IMR-90 (cell line): ENCODE data around the gene MAP2K6. TPM values are rescaled to one million over a fixed set of nuclear protein-coding genes. Genes with fewer than 3 reads are reported as not detected.

ENCODE experiments used
- ATAC-seq: fragments of 200-7000 bp; cut with Tn5 transposase; 2 replicates; pipeline ENCODE4 v1.9.1; 2020; ENCODE audit warnings: low read depth, mild to moderate bottlenecking, moderate library complexity
- BruUV-seq: library from RNA; stranded (reverse); fragments of 400-500 nt; replicated peaks from 2 replicates; lab custom pipeline; 2021; lab: Mats Ljungman, UMichigan
- CTCF ChIA-PET: fragments of 300-600 bp; formaldehyde crosslinking; extraction: SDS; loops from one replicate; lab custom pipeline; 2021; ENCODE audit warnings: antibody characterized with exemption; lab: Yijun Ruan, JAX
- POLR2A ChIA-PET: fragments of 300-600 bp; sonication (Branson Sonifier 250); formaldehyde crosslinking; loops from one replicate; lab custom pipeline; 2022; ENCODE audit warnings: antibody characterized with exemption; ENCODE audit not compliant: unreplicated experiment; lab: Charles Lee
- DNase-seq: peaks from one replicate; pipeline ENCODE4 v3.0.0; 2013
- H2AFZ ChIP-seq: replicated peaks from 2 replicates; pipeline ENCODE3; 2013; ENCODE audit warnings: low read length, mild to moderate bottlenecking; ENCODE audit not compliant: poor library complexity
- H2AK5ac ChIP-seq: 2 replicates; pipeline ENCODE4 v1.6.1; 2013; ENCODE audit warnings: low read depth, low read length, inconsistent platforms
- H2AK9ac ChIP-seq: replicated peaks from 2 replicates; pipeline ENCODE3; 2013; ENCODE audit warnings: mild to moderate bottlenecking, low read depth, low read length, moderate library complexity; ENCODE audit not compliant: poor library complexity
- H2BK120ac ChIP-seq: 2 replicates; pipeline ENCODE4 v1.6.1; 2013; ENCODE audit warnings: low read depth, low read length, inconsistent platforms
- H2BK15ac ChIP-seq: 3 replicates; pipeline ENCODE4 v1.6.1; 2013; ENCODE audit warnings: low read depth, low read length, inconsistent platforms
- H2BK20ac ChIP-seq: 2 replicates; pipeline ENCODE4 v1.6.1; 2013; ENCODE audit warnings: low read depth, mild to moderate bottlenecking, inconsistent platforms, low read length, moderate library complexity
- H2BK5ac ChIP-seq: 2 replicates; pipeline ENCODE4 v1.6.1; 2013; ENCODE audit warnings: mild to moderate bottlenecking, low read depth, low read length, inconsistent platforms; ENCODE audit not compliant: poor library complexity, severe bottlenecking
- H3K14ac ChIP-seq: replicated peaks from 2 replicates; pipeline ENCODE4 v1.6.1; 2013; ENCODE audit warnings: low read depth, low read length, inconsistent platforms
- H3K18ac ChIP-seq: 2 replicates; pipeline ENCODE4 v1.6.1; 2013; ENCODE audit warnings: low read depth, low read length, control low read depth
- H3K23ac ChIP-seq: 2 replicates; pipeline ENCODE4 v1.6.1; 2013; ENCODE audit warnings: low read depth, low read length, inconsistent platforms
- H3K27ac ChIP-seq: 2 replicates; pipeline ENCODE4 v1.5.1; 2013; ENCODE audit warnings: mild to moderate bottlenecking, control low read depth, low read length; ENCODE audit not compliant: insufficient read depth
- H3K27me3 ChIP-seq: 2 replicates; pipeline ENCODE4 v1.6.1; 2013; ENCODE audit warnings: low read length; ENCODE audit not compliant: control insufficient read depth, insufficient read depth
- H3K36me3 ChIP-seq: 2 replicates; pipeline ENCODE4 v1.6.1; 2013; ENCODE audit warnings: low read length, mixed read lengths; ENCODE audit not compliant: control insufficient read depth, insufficient read depth
- H3K4ac ChIP-seq: 2 replicates; pipeline ENCODE4 v1.6.1; 2013; ENCODE audit warnings: low read depth, low read length, inconsistent platforms
- H3K4me1 ChIP-seq: 2 replicates; pipeline ENCODE4 v1.6.1; 2013; ENCODE audit warnings: low read length, mixed read lengths; ENCODE audit not compliant: control insufficient read depth, insufficient read depth
- H3K4me2 ChIP-seq: 2 replicates; pipeline ENCODE4 v1.6.1; 2013; ENCODE audit warnings: low read depth, mild to moderate bottlenecking, control low read depth, low read length, moderate library complexity
- H3K4me3 ChIP-seq: 2 replicates; pipeline ENCODE4 v1.5.1; 2013; ENCODE audit warnings: low read depth, mild to moderate bottlenecking, control low read depth, low read length, moderate library complexity; ENCODE audit not compliant: insufficient read depth
- H3K56ac ChIP-seq: 2 replicates; pipeline ENCODE4 v1.6.1; 2013; ENCODE audit warnings: low read length, inconsistent platforms; ENCODE audit not compliant: insufficient read depth; ENCODE audit errors: extremely low read depth
- H3K79me1 ChIP-seq, 2 experiments: 2 replicates each; pipeline ENCODE4 v1.6.1; 2013; ENCODE audit warnings: low read length in 2 of 2, inconsistent platforms in 1 of 2, low read depth in 1 of 2
- H3K9ac ChIP-seq: 2 replicates; pipeline ENCODE4 v1.6.1; 2013; ENCODE audit warnings: low read depth, low read length, control low read depth
- H3K9me1 ChIP-seq: 2 replicates; pipeline ENCODE4 v1.6.1; 2013; ENCODE audit warnings: low read length, inconsistent platforms; ENCODE audit not compliant: insufficient read depth
- H3K9me3 ChIP-seq: 2 replicates; pipeline ENCODE4 v1.6.1; 2013; ENCODE audit warnings: low read length; ENCODE audit not compliant: control insufficient read depth, insufficient read depth
- H4K20me1 ChIP-seq: 2 replicates; pipeline ENCODE4 v1.6.1; 2013; ENCODE audit warnings: low read length, inconsistent platforms; ENCODE audit not compliant: insufficient read depth
- H4K5ac ChIP-seq: 2 replicates; pipeline ENCODE4 v1.6.1; 2013; ENCODE audit warnings: mild to moderate bottlenecking, low read depth, low read length, control low read depth
- H4K8ac ChIP-seq, 2 experiments: 2 replicates each; pipeline ENCODE4 v1.6.1; 2013; ENCODE audit warnings: low read depth in 2 of 2, low read length in 2 of 2, control low read depth in 1 of 2, inconsistent platforms in 1 of 2
- H4K91ac ChIP-seq: 2 replicates; pipeline ENCODE4 v1.6.1; 2013; ENCODE audit warnings: low read depth, low read length, inconsistent platforms; ENCODE audit not compliant: insufficient read depth
- BHLHE40 ChIP-seq: fragments of 150-350 bp; IDR thresholded peaks from 2 replicates; pipeline ENCODE4 v1.6.1; 2016; ENCODE audit warnings: mild to moderate bottlenecking, low read depth, low read length
- CEBPB ChIP-seq: IDR thresholded peaks from 2 replicates; pipeline ENCODE4 v1.6.1; 2012; ENCODE audit warnings: low read depth, low read length, improper control_type of control experiment
- CHD1 ChIP-seq: IDR thresholded peaks from 2 replicates; pipeline ENCODE4 v1.6.1; 2012; ENCODE audit warnings: low read depth, low read length, improper control_type of control experiment
- ELK1 ChIP-seq: fragments of 150-350 bp; IDR thresholded peaks from 2 replicates; pipeline ENCODE4 v1.6.1; 2016; ENCODE audit warnings: low read depth, mild to moderate bottlenecking, low read length, moderate library complexity, borderline replicate concordance
- FOS ChIP-seq: fragments of 150-350 bp; IDR thresholded peaks from 2 replicates; pipeline ENCODE4 v1.6.1; 2016; ENCODE audit warnings: low read depth, low read length
- MAFK ChIP-seq: IDR thresholded peaks from 2 replicates; pipeline ENCODE4 v1.6.1; 2012; ENCODE audit warnings: low read depth, low read length, improper control_type of control experiment
- MXI1 ChIP-seq: IDR thresholded peaks from 2 replicates; pipeline ENCODE4 v1.6.1; 2012; ENCODE audit warnings: low read depth, mild to moderate bottlenecking, low read length, moderate library complexity, borderline replicate concordance
- NFE2L2 ChIP-seq: fragments of 150-350 bp; IDR thresholded peaks from 2 replicates; pipeline ENCODE4 v1.6.1; 2016; ENCODE audit warnings: low read depth, mild to moderate bottlenecking, low read length
- POLR2A ChIP-seq: IDR thresholded peaks from 2 replicates; pipeline ENCODE4 v1.6.1; 2012; ENCODE audit warnings: mild to moderate bottlenecking, low read depth, low read length
- RAD21 ChIP-seq: IDR thresholded peaks from 2 replicates; pipeline ENCODE4 v1.6.1; 2012; ENCODE audit warnings: low read length, improper control_type of control experiment
- RCOR1 ChIP-seq: IDR thresholded peaks from 2 replicates; pipeline ENCODE4 v1.6.1; 2012; ENCODE audit warnings: mild to moderate bottlenecking, low read length, improper control_type of control experiment; ENCODE audit not compliant: insufficient replicate concordance
- RFX5 ChIP-seq: IDR thresholded peaks from 2 replicates; pipeline ENCODE4 v1.8.0; 2012; ENCODE audit warnings: low read depth, mild to moderate bottlenecking, low read length, moderate library complexity
- SMC3 ChIP-seq: fragments of 150-350 bp; IDR thresholded peaks from 2 replicates; pipeline ENCODE4 v1.6.1; 2016; ENCODE audit warnings: low read depth, mild to moderate bottlenecking, antibody characterized with exemption, low read length, moderate library complexity
- USF2 ChIP-seq: fragments of 150-350 bp; IDR thresholded peaks from 2 replicates; pipeline ENCODE4 v1.6.1; 2017; ENCODE audit warnings: mild to moderate bottlenecking, antibody characterized with exemption, low read length, low read depth
- WGBS, 2 experiments: methylation state at CpG; one replicate each; pipeline versions ENCODE4 v1.1.5 to v1.1.7; 2013; ENCODE audit warnings: missing lambda C conversion rate in 2 of 2; ENCODE audit not compliant: insufficient read length in 1 of 2; ENCODE audit errors: extremely low coverage in 2 of 2; 5-methylcytosine and 5-hydroxymethylcytosine counted together
- dilution Hi-C: fragments of 300-500 bp; cut with HindIII; formaldehyde crosslinking; loops from one replicate; pipeline ENCODE4 v1.14.3; 2018; ENCODE audit warnings: low sequenced_read_pairs; ENCODE audit not compliant: unreplicated experiment
- in situ Hi-C: fragments of 300-500 bp; cut with MboI; formaldehyde crosslinking; loops from 3 replicates; pipeline ENCODE4 v1.14.3; 2019; ENCODE audit warnings: low sequenced_read_pairs, inconsistent platforms, mixed read lengths
- intact Hi-C: fragments of 100-400 bp; cut with micrococcal nuclease; formaldehyde crosslinking; loops from 2 replicates; pipeline ENCODE4 v1.10.0; 2022
- polyA plus RNA-seq, 3 experiments: library from polyadenylated mRNA; depleted of rRNA; stranded (reverse); fragments of >200 nt; gene quantifications; 2 replicates each; pipeline ENCODE4 v1.2.3, GENCODE V29; 2012; ENCODE audit warnings: low replicate concordance in 1 of 3
- total RNA-seq: library from RNA; depleted of rRNA; stranded (reverse); fragments of >200 nt; gene quantifications from 2 replicates; pipeline ENCODE4 v1.2.3, GENCODE V29; 2012
- TF ChIP-seq, protein P1 (sequence below): conservative IDR thresholded peaks from 2 replicates; pipeline ENCODE4 v1.5.1; 2012; ENCODE audit warnings: mild to moderate bottlenecking, low read depth, low read length, improper control_type of control experiment

MAP2K6 gene
- total and polyA plus RNA-seq, 2 of the 4 experiments (the other 2 are of a cell fraction) = 2.4 to 5.7 TPM

- CTCF ChIA-PET = interaction anchor here (1.4 kb wide), 1 partner anchor 111 kb away, joined by 5 read pairs; no protein-coding TSS in a partner anchor
Measured at GRCh38 chr17:69415431-69415830, 934 bp downstream of the MAP2K6 start.

More at GRCh38 chr17:69415431-69415830, 934 bp downstream of the MAP2K6 start:
- ATAC-seq (no peak), DNase-seq (no peak)
- H4K8ac ChIP-seq = no peak overlapping the region
- no peak for TF ChIP-seq MAFK
- no peak for TF ChIP-seq RFX5
- TF ChIP-seq POLR2A = no peak
- no peak for TF ChIP-seq NFE2L2
- TF ChIP-seq BHLHE40 = no peak
- no peak for TF ChIP-seq RCOR1
- TF ChIP-seq MXI1 = no peak
- no peak for TF ChIP-seq FOS
- TF ChIP-seq, protein P1, sequence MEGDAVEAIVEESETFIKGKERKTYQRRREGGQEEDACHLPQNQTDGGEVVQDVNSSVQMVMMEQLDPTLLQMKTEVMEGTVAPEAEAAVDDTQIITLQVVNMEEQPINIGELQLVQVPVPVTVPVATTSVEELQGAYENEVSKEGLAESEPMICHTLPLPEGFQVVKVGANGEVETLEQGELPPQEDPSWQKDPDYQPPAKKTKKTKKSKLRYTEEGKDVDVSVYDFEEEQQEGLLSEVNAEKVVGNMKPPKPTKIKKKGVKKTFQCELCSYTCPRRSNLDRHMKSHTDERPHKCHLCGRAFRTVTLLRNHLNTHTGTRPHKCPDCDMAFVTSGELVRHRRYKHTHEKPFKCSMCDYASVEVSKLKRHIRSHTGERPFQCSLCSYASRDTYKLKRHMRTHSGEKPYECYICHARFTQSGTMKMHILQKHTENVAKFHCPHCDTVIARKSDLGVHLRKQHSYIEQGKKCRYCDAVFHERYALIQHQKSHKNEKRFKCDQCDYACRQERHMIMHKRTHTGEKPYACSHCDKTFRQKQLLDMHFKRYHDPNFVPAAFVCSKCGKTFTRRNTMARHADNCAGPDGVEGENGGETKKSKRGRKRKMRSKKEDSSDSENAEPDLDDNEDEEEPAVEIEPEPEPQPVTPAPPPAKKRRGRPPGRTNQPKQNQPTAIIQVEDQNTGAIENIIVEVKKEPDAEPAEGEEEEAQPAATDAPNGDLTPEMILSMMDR = no peak
- no peak for TF ChIP-seq USF2
- TF ChIP-seq ELK1 = no peak
- no peak for TF ChIP-seq CEBPB
- TF ChIP-seq CHD1 = no peak
- no peak for TF ChIP-seq RAD21
- TF ChIP-seq SMC3 = no peak
- H3K79me1 ChIP-seq = no peaks in the 10 kb centered on the region
- no peak overlapping the region for H2BK20ac ChIP-seq
- no peak overlapping the region for H3K4ac ChIP-seq
- POLR2A ChIA-PET = no interaction called here
- in situ Hi-C loops (no loop called here), dilution Hi-C loops (no loop called here), intact Hi-C loops (loop anchor here (5.0 kb wide), 3 partner anchors 57 to 102 kb away; no protein-coding TSS in a partner anchor)
- no peak overlapping the region; the same call in 1 of the 2 replicates for H3K4me3 ChIP-seq
- no peak overlapping the region for H2BK5ac ChIP-seq
- H4K20me1 ChIP-seq = no peaks in the 10 kb centered on the region
- BruUV-seq = no TSS peak
- no CpG with 5 or more reads among the region's 6 CpGs for WGBS, 2 experiments
- H3K27me3 ChIP-seq = no peaks in the 10 kb centered on the region
- H4K5ac ChIP-seq = no peak overlapping the region
- H3K9me3 ChIP-seq = no peaks in the 10 kb centered on the region
- H3K4me1 ChIP-seq = 0 out of 2 replicates have a peak, but pooled peaks cover 2% of the 10 kb centered on the region
- no peak overlapping the region for H2AK9ac ChIP-seq
- H3K9ac ChIP-seq = 0 out of 2 replicates have a peak overlapping the region, but pooled peaks have one; percentile 14
- no peak overlapping the region for H3K27ac ChIP-seq
- H3K4me2 ChIP-seq = peak overlapping the region; percentile 39
- H3K23ac ChIP-seq = no peak overlapping the region
- H2BK120ac ChIP-seq = no peak overlapping the region
- no peaks in the 10 kb centered on the region for H3K36me3 ChIP-seq
- H3K56ac ChIP-seq = no peak overlapping the region
- no peak overlapping the region for H2AFZ ChIP-seq
- H4K91ac ChIP-seq = no peak overlapping the region
- H3K14ac ChIP-seq = no peak overlapping the region
- no peak overlapping the region for H2BK15ac ChIP-seq
- H3K9me1 ChIP-seq = no peaks in the 10 kb centered on the region
- no peak overlapping the region for H3K18ac ChIP-seq
- no peak overlapping the region for H2AK5ac ChIP-seq
